Transverse colon (tissue), 4 donors: ENCODE data around the gene CFAP210. TPM values are rescaled to one million over a fixed set of nuclear protein-coding genes. Genes with fewer than 3 reads are reported as not detected.

Source experiments
- DNase-seq: peaks from one replicate; pipeline ENCODE4 v3.0.0-alpha.2; 2019
- H3K27ac ChIP-seq, 4 donors: fragments of 200-600 bp; sonication (generic); 2 replicates each; pipeline ENCODE4 v1.5.1; 2016 to 2018; ENCODE audit warnings: inconsistent platforms in 4 of 4
- H3K27me3 ChIP-seq: fragments of 200-600 bp; sonication (generic); 2 replicates; pipeline ENCODE4 v1.5.1; 2017; ENCODE audit warnings: inconsistent platforms
- H3K36me3 ChIP-seq, 4 donors: fragments of 200-600 bp; sonication (generic); 2 replicates each; pipeline ENCODE4 v1.5.1; 2017 to 2019; ENCODE audit warnings: inconsistent platforms in 4 of 4
- H3K4me1 ChIP-seq, 4 donors: fragments of 200-600 bp; sonication (generic); 2 replicates each; pipeline ENCODE4 v1.5.1; 2017 to 2020; ENCODE audit warnings: inconsistent platforms in 4 of 4
- H3K4me3 ChIP-seq, 4 donors: fragments of 200-600 bp; sonication (generic); 1 replicate in 1 of 4; 2 replicates in 3 of 4; pipeline versions ENCODE4 v1.5.1 to v1.6.1; 2017 to 2019; ENCODE audit warnings: inconsistent platforms in 4 of 4
- H3K9me3 ChIP-seq, 2 donors: fragments of 200-600 bp; sonication (generic); 2 replicates each; pipeline ENCODE4 v1.5.1; 2017 to 2019; ENCODE audit warnings: inconsistent platforms in 2 of 2
- CTCF ChIP-seq, 5 experiments: fragments of 200-600 bp in 3 of 5; fragments of 450-650 bp in 2 of 5; sonication (generic) in 3 of 5; IDR thresholded peaks; 1 replicate in 2 of 5; 2 replicates in 3 of 5; pipeline ENCODE4 v1.5.1; 2016 to 2017; ENCODE audit warnings: antibody characterized with exemption in 5 of 5, inconsistent platforms in 3 of 5, mild to moderate bottlenecking in 2 of 5, moderate library complexity in 1 of 5
- EP300 ChIP-seq: sonication (generic); formaldehyde crosslinking; IDR thresholded peaks from one replicate; pipeline ENCODE4 v1.6.1; 2017; ENCODE audit warnings: antibody characterized with exemption, low read depth
- POLR2A ChIP-seq: fragments of 450-650 bp; IDR thresholded peaks from one replicate; pipeline ENCODE4 v1.6.1; 2016; ENCODE audit warnings: antibody characterized with exemption, mild to moderate bottlenecking, moderate library complexity
- POLR2AphosphoS5 ChIP-seq, 3 donors: sonication (generic); formaldehyde crosslinking; IDR thresholded peaks; one replicate each; pipeline ENCODE4 v1.6.1; 2016; ENCODE audit warnings: antibody characterized with exemption in 3 of 3
- WGBS, 2 donors: methylation state at CpG; one replicate each; pipeline ENCODE4 v1.1.5; 2018; ENCODE audit warnings: low coverage in 1 of 2; 5-methylcytosine and 5-hydroxymethylcytosine counted together
- in situ Hi-C, 4 donors: fragments of 200-750 bp; cut with MboI; loops; one replicate each; pipeline versions ENCODE4 v1.15.0 to v1.15.1; 2017; ENCODE audit warnings: low sequenced_read_pairs in 3 of 4, low pct_ligation_motif_present in 1 of 4, low pct_unique_long_range_greater_than_20kb in 1 of 4
- intact Hi-C: fragments of 100-400 bp; cut with DNase I; formaldehyde crosslinking; loops from one replicate; pipeline ENCODE4 v1.15.1; 2023; ENCODE audit warnings: low total_unique reads
- total RNA-seq, 4 donors: library from RNA; depleted of rRNA; stranded (reverse); fragments of >200 nt; gene quantifications; one replicate each; pipeline ENCODE4 v1.1.0, GENCODE V29; 2016

Gene CFAP210
- total RNA-seq, 4 donors from 2014 or later: not detected

GRCh38 chr2:169736902-169737301 is 42.7 kb upstream of the CFAP210 start:
- no peak for TF ChIP-seq EP300
- TF ChIP-seq POLR2A: no peak
- TF ChIP-seq POLR2AphosphoS5 (IDR thresholded peaks at IDR 0.05): no peak
- TF ChIP-seq CTCF (IDR thresholded peaks at IDR 0.05): no peak
- Histone ChIP-seq H3K9me3 (no peaks in the 10 kb centered on the region), H3K27ac (peak overlapping the region in 2 of 4 donors; percentile 50 to 60), H3K4me3 (peak overlapping the region in 2 of 4 donors; percentile 4 to 66), H3K4me1 (peaks cover 6 to 23% (median 7%) of the 10 kb centered on the region in 4 donors), H3K36me3 (no peaks in the 10 kb centered on the region), H3K27me3 (no peaks in the 10 kb centered on the region)
- intact Hi-C loops (no loop called here), in situ Hi-C loops (no loop called here)
- 62 to 77% methylated on average over 3 to 5 of the region's 5 CpGs for WGBS, 2 donors
- DNase-seq: no peak

GRCh38 chr2:169735623-169736022 is 41.4 kb upstream of the CFAP210 start:
- Histone ChIP-seq H3K27ac (peak overlapping the region in 3 of 4 donors; percentile 17 to 60 (median 50)), H3K4me3 (peak overlapping the region in 2 of 4 donors; percentile 66 to 94), H3K36me3 (no peaks in the 10 kb centered on the region), H3K27me3 (no peaks in the 10 kb centered on the region), H3K4me1 (peaks cover 6 to 23% (median 7%) of the 10 kb centered on the region in 4 donors), H3K9me3 (no peaks in the 10 kb centered on the region)
- intact Hi-C loops: no loop called here
- TF ChIP-seq CTCF (IDR thresholded peaks at IDR 0.05): no peak
- no peak for TF ChIP-seq POLR2AphosphoS5 (IDR thresholded peaks at IDR 0.05)
- TF ChIP-seq EP300: no peak
- no peak for TF ChIP-seq POLR2A
- WGBS, 2 donors: 67 to 79% methylated on average over 4 of the region's 4 CpGs
- no peak for DNase-seq
- in situ Hi-C loops: no loop called here

- Histone ChIP-seq H3K4me1 (peaks cover 4 to 23% (median 7%) of the 10 kb centered on the region in 4 donors), H3K27me3 (no peaks in the 10 kb centered on the region), H3K36me3 (no peaks in the 10 kb centered on the region), H3K27ac (peak overlapping the region; percentile 55 to 74 (median 61)), H3K4me3 (peak overlapping the region; percentile 21 to 94 (median 70)), H3K9me3 (no peaks in the 10 kb centered on the region)
- TF ChIP-seq POLR2AphosphoS5 (IDR thresholded peaks at IDR 0.05) (no peak), POLR2A (no peak), CTCF (IDR thresholded peaks at IDR 0.05) (no peak), EP300 (no peak)
- in situ Hi-C loops: no loop called here
- 2 to 6% methylated on average over 12 to 38 of the region's 69 CpGs for WGBS, 2 donors
- intact Hi-C loops: no loop called here
- DNase-seq: peak; percentile 14
Observed at GRCh38 chr2:169734169-169734847, 40.1 kb upstream of the CFAP210 start.

GRCh38 chr2:169732583-169733358 is 38.6 kb upstream of the CFAP210 start:
- 49 to 85% methylated on average over 4 to 13 of the region's 13 CpGs for WGBS, 2 donors
- no peaks in the 10 kb centered on the region for H3K9me3 ChIP-seq
- TF ChIP-seq POLR2A (no peak), CTCF (IDR thresholded peaks at IDR 0.05) (no peak), POLR2AphosphoS5 (IDR thresholded peaks at IDR 0.05) (no peak), EP300 (no peak)
- intact Hi-C loops: no loop called here
- H3K27me3 ChIP-seq: no peaks in the 10 kb centered on the region
- H3K4me1 ChIP-seq: peaks cover 4 to 23% (median 7%) of the 10 kb centered on the region in 4 donors
- peak overlapping the region; percentile 66 to 94 (median 70) for H3K4me3 ChIP-seq
- in situ Hi-C loops: no loop called here
- peak overlapping the region; percentile 55 to 80 (median 67) for H3K27ac ChIP-seq
- no peaks in the 10 kb centered on the region for H3K36me3 ChIP-seq
- no peak for DNase-seq
